HFFc6 (cell line): Measurements from ENCODE around the gene SLC7A4. TPM values are rescaled to one million over a fixed set of nuclear protein-coding genes. Genes with fewer than 3 reads are reported as not detected.
A peak's percentile ranks its signal among the peaks of the same experiment; 100 is the strongest.

Source experiments
- DNase-seq: peaks from one replicate; pipeline ENCODE4 v3.0.0-alpha.2; 2018
- H3K27ac Mint-ChIP-seq: 2 replicates; pipeline ENCODE4 v1.8.0; 2020; ENCODE audit warnings: mild to moderate bottlenecking, mixed read lengths
- H3K27me3 Mint-ChIP-seq: 2 replicates; pipeline ENCODE4 v1.8.0; 2021; ENCODE audit warnings: mild to moderate bottlenecking, moderate library complexity, mixed read lengths; ENCODE audit not compliant: insufficient read depth
- H3K36me3 Mint-ChIP-seq: 2 replicates; pipeline ENCODE4 v1.8.0; 2021; ENCODE audit warnings: low read depth, mixed read lengths
- H3K4me1 Mint-ChIP-seq: 2 replicates; pipeline ENCODE4 v1.8.0; 2020; ENCODE audit warnings: low read depth, mixed read lengths
- H3K4me3 Mint-ChIP-seq: 2 replicates; pipeline ENCODE4 v1.8.0; 2020; ENCODE audit warnings: mild to moderate bottlenecking, moderate library complexity, mixed read lengths
- H3K9me3 Mint-ChIP-seq: 2 replicates; pipeline ENCODE4 v1.8.0; 2020; ENCODE audit warnings: mild to moderate bottlenecking, mixed read lengths
- CTCF ChIP-seq: fragments of 200-600 bp; sonication (generic); IDR thresholded peaks from 2 replicates; pipeline ENCODE4 v1.5.0; 2021; ENCODE audit warnings: antibody characterized with exemption, mild to moderate bottlenecking
- total RNA-seq, 6 experiments: library from RNA; stranded (reverse); fragmentation: NEBNext Ultra II Directional; extraction: Animal tissue kit (Norgen Biotek cat#: 25700); gene quantifications; 2 replicates in 1 of 6; 3 replicates in 5 of 6; pipeline ENCODE4 v1.2.3, GENCODE V29; 2021

The SLC7A4 gene
- total RNA-seq, 6 experiments from 2014 or later, result 0.07 TPM; not detected in 5

GRCh38 chr22:21038405-21038804 lies 6.0 kb upstream of the SLC7A4 start:
- peak; percentile 11 for DNase-seq
- H3K27ac Mint-ChIP-seq, result peak overlapping the region; percentile 88
- TF ChIP-seq CTCF, result no peak
- H3K36me3 Mint-ChIP-seq, result no peaks in the 10 kb centered on the region
- H3K9me3 Mint-ChIP-seq, result no peaks in the 10 kb centered on the region
- H3K27me3 Mint-ChIP-seq, result peaks cover 1% of the 10 kb centered on the region
- peaks cover 48% of the 10 kb centered on the region for H3K4me1 Mint-ChIP-seq
- peak overlapping the region; percentile 65 for H3K4me3 Mint-ChIP-seq

- peaks cover 25% of the 10 kb centered on the region for H3K4me1 Mint-ChIP-seq
- TF ChIP-seq CTCF, result no peak
- no peak for DNase-seq
- no peak overlapping the region for H3K4me3 Mint-ChIP-seq
- no peaks in the 10 kb centered on the region for H3K36me3 Mint-ChIP-seq
- no peaks in the 10 kb centered on the region for H3K9me3 Mint-ChIP-seq
- no peak overlapping the region for H3K27ac Mint-ChIP-seq
- H3K27me3 Mint-ChIP-seq, result peaks cover 7% of the 10 kb centered on the region
Measured at GRCh38 chr22:21034989-21035388, 2.6 kb upstream of the SLC7A4 start.

GRCh38 chr22:21033895-21034294 lies 1.5 kb upstream of the SLC7A4 start:
- H3K4me1 Mint-ChIP-seq, result peaks cover 19% of the 10 kb centered on the region
- no peak overlapping the region for H3K27ac Mint-ChIP-seq
- H3K4me3 Mint-ChIP-seq, result no peak overlapping the region
- no peak for TF ChIP-seq CTCF
- no peaks in the 10 kb centered on the region for H3K9me3 Mint-ChIP-seq
- H3K27me3 Mint-ChIP-seq, result peaks cover 11% of the 10 kb centered on the region
- no peaks in the 10 kb centered on the region for H3K36me3 Mint-ChIP-seq
- no peak for DNase-seq

GRCh38 chr22:21032868-21033688 lies 717 bp upstream of the SLC7A4 start:
- no peaks in the 10 kb centered on the region for H3K36me3 Mint-ChIP-seq
- peaks cover 11% of the 10 kb centered on the region for H3K4me1 Mint-ChIP-seq
- H3K27ac Mint-ChIP-seq, result no peak overlapping the region
- peaks cover 11% of the 10 kb centered on the region for H3K27me3 Mint-ChIP-seq
- no peak for TF ChIP-seq CTCF
- DNase-seq, result no peak
- H3K9me3 Mint-ChIP-seq, result no peaks in the 10 kb centered on the region
- H3K4me3 Mint-ChIP-seq, result no peak overlapping the region

GRCh38 chr22:21031545-21032036 lies 770 bp downstream of the SLC7A4 start:
- Mint-ChIP-seq H3K4me1 (peaks cover 12% of the 10 kb centered on the region), H3K9me3 (no peaks in the 10 kb centered on the region), H3K27me3 (peaks cover 11% of the 10 kb centered on the region), H3K36me3 (no peaks in the 10 kb centered on the region), H3K4me3 (no peak overlapping the region), H3K27ac (no peak overlapping the region)
- no peak for TF ChIP-seq CTCF
- no peak for DNase-seq
